AG10803 (cell line): ENCODE results near the gene CDC123.

Experiments
- DNase-seq: peaks from one replicate; pipeline ENCODE4 v3.0.0; 2010; ENCODE audit warnings: low read depth
- H3K4me3 ChIP-seq: 2 replicates; pipeline ENCODE4 v1.5.1; 2011; ENCODE audit warnings: mild to moderate bottlenecking, low read length, control low read depth
- TF ChIP-seq, protein P1 (sequence below): conservative IDR thresholded peaks from 2 replicates; pipeline ENCODE4 v1.5.1; 2011; ENCODE audit warnings: mild to moderate bottlenecking, low read length, control low read depth, inconsistent platforms

CDC123 gene

DNA sequence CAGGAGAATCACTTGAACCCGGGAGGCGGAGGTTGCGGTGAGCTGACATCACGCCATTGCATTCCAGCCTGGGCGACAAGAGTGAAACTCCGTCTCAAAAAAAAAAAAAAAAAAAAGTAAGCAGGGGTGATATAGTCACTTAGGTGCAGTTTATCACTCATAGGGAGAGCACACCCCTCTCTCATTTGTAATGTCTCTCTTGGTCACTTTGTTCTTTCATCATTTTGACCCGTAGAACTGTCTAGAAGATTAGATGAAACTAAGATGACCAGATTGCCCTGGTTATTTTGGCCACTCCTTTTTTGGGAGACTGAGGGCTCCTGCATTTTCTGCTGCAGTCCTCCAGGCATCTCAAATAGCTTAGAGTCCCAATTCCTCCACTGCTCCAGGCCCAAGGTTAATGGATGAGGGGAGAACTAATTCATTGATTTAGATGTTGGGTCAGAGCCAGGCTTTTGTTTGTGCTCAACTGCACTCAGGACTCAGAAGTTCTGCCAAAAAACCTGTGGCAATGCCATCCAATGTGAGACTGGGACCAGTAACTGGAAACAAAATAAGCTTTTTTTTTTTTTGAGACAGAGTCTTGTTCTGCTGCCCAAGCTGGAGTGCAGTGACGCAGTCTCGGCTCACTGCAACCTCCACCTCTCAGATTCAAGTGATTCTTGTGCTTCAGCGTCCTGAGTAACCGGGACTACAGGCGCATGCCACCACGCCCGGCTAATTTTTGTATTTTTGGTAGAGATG lies 103.4 kb downstream of the CDC123 start:
- no peak for DNase-seq
- TF ChIP-seq, protein P1, sequence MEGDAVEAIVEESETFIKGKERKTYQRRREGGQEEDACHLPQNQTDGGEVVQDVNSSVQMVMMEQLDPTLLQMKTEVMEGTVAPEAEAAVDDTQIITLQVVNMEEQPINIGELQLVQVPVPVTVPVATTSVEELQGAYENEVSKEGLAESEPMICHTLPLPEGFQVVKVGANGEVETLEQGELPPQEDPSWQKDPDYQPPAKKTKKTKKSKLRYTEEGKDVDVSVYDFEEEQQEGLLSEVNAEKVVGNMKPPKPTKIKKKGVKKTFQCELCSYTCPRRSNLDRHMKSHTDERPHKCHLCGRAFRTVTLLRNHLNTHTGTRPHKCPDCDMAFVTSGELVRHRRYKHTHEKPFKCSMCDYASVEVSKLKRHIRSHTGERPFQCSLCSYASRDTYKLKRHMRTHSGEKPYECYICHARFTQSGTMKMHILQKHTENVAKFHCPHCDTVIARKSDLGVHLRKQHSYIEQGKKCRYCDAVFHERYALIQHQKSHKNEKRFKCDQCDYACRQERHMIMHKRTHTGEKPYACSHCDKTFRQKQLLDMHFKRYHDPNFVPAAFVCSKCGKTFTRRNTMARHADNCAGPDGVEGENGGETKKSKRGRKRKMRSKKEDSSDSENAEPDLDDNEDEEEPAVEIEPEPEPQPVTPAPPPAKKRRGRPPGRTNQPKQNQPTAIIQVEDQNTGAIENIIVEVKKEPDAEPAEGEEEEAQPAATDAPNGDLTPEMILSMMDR, result no peak
- no peak overlapping the region for H3K4me3 ChIP-seq
